AG10803 (cell line): Measurements from ENCODE around the gene MDM4.

Experiments used
- DNase-seq: peaks from one replicate; pipeline ENCODE4 v3.0.0; 2010; ENCODE audit warnings: low read depth
- H3K4me3 ChIP-seq: 2 replicates; pipeline ENCODE4 v1.5.1; 2011; ENCODE audit warnings: mild to moderate bottlenecking, low read length, control low read depth
- CTCF ChIP-seq: conservative IDR thresholded peaks from 2 replicates; pipeline ENCODE4 v1.5.1; 2011; ENCODE audit warnings: mild to moderate bottlenecking, low read length, control low read depth, inconsistent platforms

The MDM4 gene

GRCh38 chr1:204493145-204493983, 22.8 kb upstream of the MDM4 start:
- peak overlapping the region; percentile 71 for H3K4me3 ChIP-seq
- DNase-seq: peak; percentile 82
- no peak for TF ChIP-seq CTCF

DNA sequence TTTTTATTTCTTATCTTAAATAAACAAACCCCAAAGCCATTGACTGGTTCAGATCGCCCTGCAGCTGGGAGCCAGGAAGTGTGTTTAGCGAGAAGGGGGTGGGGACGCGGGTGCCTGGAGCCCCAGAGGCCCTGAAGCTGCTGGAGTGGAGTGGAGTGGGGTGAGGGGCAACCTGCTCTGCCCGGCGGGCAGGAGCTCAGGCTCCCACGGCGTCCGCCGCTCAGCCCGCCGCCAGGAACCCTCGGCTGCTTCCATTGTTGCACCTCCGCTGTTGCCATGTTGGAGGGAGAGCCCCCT, 22.3 kb upstream of the MDM4 start:
- DNase-seq: no peak
- peak overlapping the region; percentile 71 for H3K4me3 ChIP-seq
- TF ChIP-seq CTCF: no peak

- peak; percentile 73 for DNase-seq
- H3K4me3 ChIP-seq: peak within 1 kb of the TSS; percentile 71
- TF ChIP-seq CTCF: peak; percentile 41
Observed at GRCh38 chr1:204494281-204495077, 21.7 kb upstream of the MDM4 start, which contains the start of gene PIK3C2B. TSS of gene PIK3C2B (minus strand) at chr1:204494805. CDS start at chr1:204469802, 25,003 bp downstream.

- H3K4me3 ChIP-seq: peak overlapping the region; percentile 71
- TF ChIP-seq CTCF: no peak
- DNase-seq: no peak
Observed at GRCh38 chr1:204495078-204495753, 21.0 kb upstream of the MDM4 start.

GRCh38 chr1:204495777-204496176, 20.4 kb upstream of the MDM4 start:
- no peak overlapping the region for H3K4me3 ChIP-seq
- TF ChIP-seq CTCF: no peak
- DNase-seq: no peak

- no peak for TF ChIP-seq CTCF
- no peak overlapping the region for H3K4me3 ChIP-seq
- no peak for DNase-seq
Observed at GRCh38 chr1:204498981-204499380, 17.2 kb upstream of the MDM4 start.
